Umbilical cord (tissue), 2 donors: Measurements from ENCODE around the gene CLIC2. TPM values are rescaled to one million over a fixed set of nuclear protein-coding genes. Genes with fewer than 3 reads are reported as not detected.
"Not testable (repeated sequence)": the region's sequence is repeated elsewhere in the genome, so short reads cannot be mapped to it uniquely, and the experiment has no call there.

Experiments used
- DNase-seq: peaks from one replicate; pipeline ENCODE4 v3.0.0-alpha.2; 2015; ENCODE audit warnings: low spot score
- total RNA-seq: library from RNA; depleted of rRNA; stranded (reverse); fragments of >200 nt; gene quantifications from one replicate; pipeline ENCODE4 v1.2.3, GENCODE V29; 2014; ENCODE audit warnings: low replicate concordance; ENCODE audit not compliant: insufficient read depth

The CLIC2 gene
- total RNA-seq, result 0.96 TPM

- peak; percentile 60 for DNase-seq
Measured at GRCh38 chrX:155334486-155335336, at the start of gene CLIC2. Gene CLIC2 (minus strand): TSS chrX:155334614. CDS start chrX:155334427, 187 bp downstream.

GRCh38 chrX:155382529-155382967 is 48.1 kb upstream of the CLIC2 start:
- DNase-seq, result not testable (repeated sequence)

- not testable (repeated sequence) for DNase-seq
Measured at GRCh38 chrX:155381843-155382528, 47.6 kb upstream of the CLIC2 start, which contains the start of gene F8A2. Gene F8A2 (plus strand): TSS chrX:155382095. CDS start chrX:155382115, 20 bp downstream.

GRCh38 chrX:155379802-155380201 is 45.4 kb upstream of the CLIC2 start:
- not testable (repeated sequence) for DNase-seq

GRCh38 chrX:155373777-155374458 is 39.5 kb upstream of the CLIC2 start:
- DNase-seq, result not testable (repeated sequence)

GRCh38 chrX:155363712-155364111 is 29.3 kb upstream of the CLIC2 start:
- not testable (repeated sequence) for DNase-seq

GRCh38 chrX:155349448-155349847 is 15.0 kb upstream of the CLIC2 start:
- DNase-seq, result not testable (repeated sequence)

GRCh38 chrX:155345689-155346088 is 11.3 kb upstream of the CLIC2 start:
- not testable (repeated sequence) for DNase-seq

- DNase-seq, result not testable (repeated sequence)
Measured at GRCh38 chrX:155335337-155335712, 911 bp upstream of the CLIC2 start.

GRCh38 chrX:155333544-155334100 is 792 bp downstream of the CLIC2 start:
- DNase-seq, result no peak

- no peak for DNase-seq
Measured at GRCh38 chrX:155330992-155331391, 3.4 kb downstream of the CLIC2 start.

- DNase-seq, result no peak
Measured at GRCh38 chrX:155329293-155329692, 5.1 kb downstream of the CLIC2 start.

- no peak for DNase-seq
Measured at GRCh38 chrX:155326610-155327009, 7.8 kb downstream of the CLIC2 start.

- no peak for DNase-seq
Measured at GRCh38 chrX:155314260-155314659, 20.2 kb downstream of the CLIC2 start.

- DNase-seq, result no peak
Measured at GRCh38 chrX:155313766-155314165, 20.6 kb downstream of the CLIC2 start.

GRCh38 chrX:155293771-155294170 is 40.6 kb downstream of the CLIC2 start:
- DNase-seq, result no peak

GRCh38 chrX:155279873-155280272 is 54.5 kb downstream of the CLIC2 start:
- no peak for DNase-seq

- no peak for DNase-seq
Measured at GRCh38 chrX:155270969-155271368, 63.4 kb downstream of the CLIC2 start.

- DNase-seq, result not testable (repeated sequence)
Measured at GRCh38 chrX:155267995-155268394, 66.4 kb downstream of the CLIC2 start.

GRCh38 chrX:155266439-155266838 is 68.0 kb downstream of the CLIC2 start:
- DNase-seq, result no peak

GRCh38 chrX:155263854-155264628 is 70.4 kb downstream of the CLIC2 start, which contains the start of gene RAB39B:
Gene RAB39B (minus strand): TSS chrX:155264491. CDS start chrX:155264288, 203 bp downstream.
- DNase-seq, result peak; percentile 38
